Left lung (tissue), 10 donors: ENCODE results near the gene RYR2. TPM values are rescaled to one million over a fixed set of nuclear protein-coding genes. Genes with fewer than 3 reads are reported as not detected.

Experiments
- ATAC-seq: fragments of 200-7000 bp; cut with Tn5 transposase; one replicate; pipeline ENCODE4 v1.9.1; 2020; ENCODE audit warnings: moderate library complexity
- DNase-seq, 4 donors: peaks; one replicate each; pipeline ENCODE4 v3.0.0-alpha.2; 2013 to 2020
- H3K27ac ChIP-seq, 2 donors: fragments of 200-600 bp; sonication (generic) in 1 of 2; one replicate each; pipeline versions ENCODE4 v1.5.0 to v1.8.0; 2020 to 2021
- H3K27me3 ChIP-seq, 2 donors: fragments of 200-600 bp; sonication (generic) in 1 of 2; one replicate each; pipeline versions ENCODE4 v1.5.0 to v1.8.0; 2020 to 2021
- H3K36me3 ChIP-seq, 2 donors: fragments of 200-600 bp; sonication (generic) in 1 of 2; one replicate each; pipeline versions ENCODE4 v1.5.0 to v1.8.0; 2020 to 2021
- H3K4me1 ChIP-seq, 2 donors: fragments of 200-600 bp; one replicate each; pipeline ENCODE4 v1.8.0; 2021
- H3K4me3 ChIP-seq, 2 donors: fragments of 200-600 bp; sonication (generic) in 1 of 2; one replicate each; pipeline versions ENCODE4 v1.5.0 to v1.8.0; 2020 to 2021; ENCODE audit warnings: mild to moderate bottlenecking in 1 of 2
- H3K9me3 ChIP-seq, 2 donors: fragments of 200-600 bp; sonication (generic) in 1 of 2; one replicate each; pipeline versions ENCODE4 v1.5.0 to v1.8.0; 2020 to 2021
- intact Hi-C, 2 donors: fragments of 100-400 bp; cut with DNase I; formaldehyde crosslinking; loops; one replicate each; pipeline versions ENCODE4 v1.11.2 to v1.14.2; 2022
- polyA plus RNA-seq, 6 donors: library from polyadenylated mRNA; unstranded; fragments of 120-200 nt; gene quantifications; one replicate each; pipeline ENCODE4 v1.2.1, GENCODE V29; 2013; ENCODE audit not compliant: insufficient read length in 6 of 6
- total RNA-seq, 2 donors: library from RNA; stranded (reverse); fragmentation: NEBNext Ultra II Directional; extraction: Animal tissue kit (Norgen Biotek cat#: 25700); gene quantifications; one replicate each; pipeline ENCODE4 v1.2.1, GENCODE V29; 2021
- TF ChIP-seq, protein P1 (sequence below), 2 donors: fragments of 200-600 bp; sonication (generic) in 1 of 2; IDR thresholded peaks; one replicate each; pipeline versions ENCODE4 v1.5.0 to v1.8.0; 2021; ENCODE audit warnings: antibody characterized with exemption in 2 of 2
- donor health status: DM: no; HTN: yes; CAD: no.
- donor health status: DM: no; HTN: no; CAD: no.

Gene RYR2
- total and polyA plus RNA-seq, 8 donors = 4.7 to 10.3 (median 7.6) TPM

DNA sequence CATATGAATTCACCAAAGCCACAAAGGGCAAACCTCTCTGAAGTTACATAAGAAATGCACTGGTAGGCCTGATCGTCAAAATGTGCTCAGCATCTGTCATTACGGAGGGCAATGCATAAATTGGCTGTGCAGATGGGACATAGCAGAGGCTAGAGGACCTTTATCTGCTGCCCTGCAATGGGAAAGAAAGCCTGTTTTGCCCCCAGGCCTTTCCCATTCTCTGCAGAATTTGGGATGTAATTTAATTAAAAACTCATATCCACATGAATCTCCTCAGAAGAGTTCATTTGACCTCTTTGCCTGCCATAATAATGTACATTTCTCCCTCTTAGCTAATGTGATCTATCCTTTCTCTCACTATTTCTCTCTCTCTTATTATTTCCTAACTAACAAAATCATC is 690.7 kb downstream of the RYR2 start:
- DNase-seq (no peak), ATAC-seq (no peak)
- Histone ChIP-seq H3K4me1 (no peaks in the 10 kb centered on the region), H3K9me3 (no peaks in the 10 kb centered on the region), H3K27ac (no peak overlapping the region), H3K4me3 (no peak overlapping the region), H3K36me3 (no peaks in the 10 kb centered on the region), H3K27me3 (no peaks in the 10 kb centered on the region)
- TF ChIP-seq, protein P1, sequence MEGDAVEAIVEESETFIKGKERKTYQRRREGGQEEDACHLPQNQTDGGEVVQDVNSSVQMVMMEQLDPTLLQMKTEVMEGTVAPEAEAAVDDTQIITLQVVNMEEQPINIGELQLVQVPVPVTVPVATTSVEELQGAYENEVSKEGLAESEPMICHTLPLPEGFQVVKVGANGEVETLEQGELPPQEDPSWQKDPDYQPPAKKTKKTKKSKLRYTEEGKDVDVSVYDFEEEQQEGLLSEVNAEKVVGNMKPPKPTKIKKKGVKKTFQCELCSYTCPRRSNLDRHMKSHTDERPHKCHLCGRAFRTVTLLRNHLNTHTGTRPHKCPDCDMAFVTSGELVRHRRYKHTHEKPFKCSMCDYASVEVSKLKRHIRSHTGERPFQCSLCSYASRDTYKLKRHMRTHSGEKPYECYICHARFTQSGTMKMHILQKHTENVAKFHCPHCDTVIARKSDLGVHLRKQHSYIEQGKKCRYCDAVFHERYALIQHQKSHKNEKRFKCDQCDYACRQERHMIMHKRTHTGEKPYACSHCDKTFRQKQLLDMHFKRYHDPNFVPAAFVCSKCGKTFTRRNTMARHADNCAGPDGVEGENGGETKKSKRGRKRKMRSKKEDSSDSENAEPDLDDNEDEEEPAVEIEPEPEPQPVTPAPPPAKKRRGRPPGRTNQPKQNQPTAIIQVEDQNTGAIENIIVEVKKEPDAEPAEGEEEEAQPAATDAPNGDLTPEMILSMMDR (IDR thresholded peaks at IDR 0.05) = no peak
- intact Hi-C loops = no loop called here

DNA sequence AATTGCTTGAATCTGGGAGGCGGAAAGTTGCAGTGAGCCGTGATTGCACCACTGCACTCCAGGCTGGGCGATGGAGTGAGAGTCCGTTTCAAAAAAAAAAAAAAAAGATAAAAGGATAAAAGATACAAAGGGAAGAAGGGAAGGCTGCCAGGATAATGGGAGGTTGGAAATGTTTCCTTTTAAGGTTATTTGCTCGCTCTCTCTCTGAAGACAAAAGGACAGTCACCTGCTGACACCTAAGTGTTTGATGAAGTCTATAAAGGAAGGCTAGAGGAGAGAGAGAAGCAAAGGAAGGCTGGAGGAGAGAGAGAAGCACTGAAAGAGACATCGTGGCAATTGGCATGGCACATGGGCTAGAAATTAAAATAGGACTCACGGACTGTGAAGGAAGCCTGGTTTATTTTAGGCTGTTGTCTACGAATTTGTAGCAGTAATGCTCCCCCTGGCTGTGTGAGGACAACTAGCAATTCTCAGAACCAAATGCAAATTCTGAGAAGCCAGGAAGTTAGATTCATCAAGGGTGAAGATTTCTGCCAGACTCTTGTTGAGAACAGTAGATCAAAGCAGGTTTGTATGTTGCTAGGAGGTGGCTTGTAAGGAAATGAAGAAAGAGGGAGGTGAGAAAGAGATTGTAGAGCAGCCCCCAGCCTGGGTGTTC is 694.5 kb downstream of the RYR2 start:
- intact Hi-C loops = no loop called here
- Histone ChIP-seq H3K36me3 (no peaks in the 10 kb centered on the region), H3K27ac (no peak overlapping the region), H3K27me3 (no peaks in the 10 kb centered on the region), H3K4me1 (no peaks in the 10 kb centered on the region), H3K9me3 (no peaks in the 10 kb centered on the region), H3K4me3 (no peak overlapping the region)
- TF ChIP-seq, protein P1 (IDR thresholded peaks at IDR 0.05) = no peak
- ATAC-seq (no peak), DNase-seq (peak in 1 of 4 donors; percentile 23)

DNA sequence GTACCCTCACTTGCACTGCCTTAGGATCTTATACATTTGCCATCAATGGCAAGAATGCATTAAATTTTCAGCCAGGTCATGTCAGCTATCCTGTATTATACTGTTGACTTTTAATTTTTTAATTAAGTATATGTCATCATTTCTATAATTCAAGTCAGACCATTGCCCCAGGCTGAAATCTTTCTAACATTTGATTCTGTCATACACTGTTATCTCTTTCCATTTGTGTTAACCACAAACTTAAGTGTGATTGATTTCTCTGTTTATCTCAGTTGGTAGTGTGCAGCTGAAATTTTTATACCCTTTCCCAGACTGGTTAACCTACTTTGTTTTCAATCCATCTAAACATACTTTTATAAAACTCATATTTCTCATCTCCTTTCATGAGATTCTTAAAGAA is 695.5 kb downstream of the RYR2 start:
- Histone ChIP-seq H3K9me3 (no peaks in the 10 kb centered on the region), H3K4me3 (no peak overlapping the region), H3K27me3 (no peaks in the 10 kb centered on the region), H3K4me1 (no peaks in the 10 kb centered on the region), H3K27ac (no peak overlapping the region), H3K36me3 (no peaks in the 10 kb centered on the region)
- intact Hi-C loops = no loop called here
- ATAC-seq = no peak
- TF ChIP-seq, protein P1 (IDR thresholded peaks at IDR 0.05) = no peak
- DNase-seq = no peak

DNA sequence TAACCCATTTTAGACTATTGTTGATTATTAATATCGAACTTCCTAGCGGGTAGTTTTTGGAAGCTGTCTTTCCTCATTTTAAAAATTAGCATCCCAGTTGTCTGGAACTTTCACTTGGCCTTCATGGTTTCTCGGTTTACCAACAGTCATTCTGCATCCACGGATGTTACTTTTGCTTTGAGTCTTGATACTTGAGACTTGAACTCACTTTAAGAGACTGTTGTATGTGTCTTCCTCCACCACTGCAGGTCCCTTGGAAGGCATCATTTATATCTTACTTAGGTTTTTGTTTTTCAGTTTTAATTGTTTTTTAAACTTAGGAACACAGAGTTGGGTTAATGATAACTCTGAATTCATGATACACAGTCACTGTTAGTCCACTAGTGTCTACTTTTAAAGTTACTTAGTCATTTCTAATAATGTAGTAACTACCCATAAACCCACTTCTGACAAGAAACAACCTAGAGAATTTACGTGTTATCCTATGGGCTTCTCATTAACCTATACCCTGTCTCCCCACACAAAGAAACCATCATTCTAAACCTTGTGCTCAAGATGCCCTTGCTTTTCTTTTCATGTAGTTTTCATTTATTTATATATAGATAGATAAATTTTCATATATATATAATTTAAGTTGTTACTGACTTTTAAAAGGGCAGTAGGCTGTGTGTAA is 696.1 kb downstream of the RYR2 start:
- no peaks in the 10 kb centered on the region for H3K36me3 ChIP-seq
- no peak overlapping the region for H3K4me3 ChIP-seq
- no peaks in the 10 kb centered on the region for H3K27me3 ChIP-seq
- intact Hi-C loops = no loop called here
- no peaks in the 10 kb centered on the region for H3K4me1 ChIP-seq
- no peak overlapping the region for H3K27ac ChIP-seq
- ATAC-seq = no peak
- H3K9me3 ChIP-seq = no peaks in the 10 kb centered on the region
- TF ChIP-seq, protein P1 (IDR thresholded peaks at IDR 0.05) = no peak
- DNase-seq = no peak

DNA sequence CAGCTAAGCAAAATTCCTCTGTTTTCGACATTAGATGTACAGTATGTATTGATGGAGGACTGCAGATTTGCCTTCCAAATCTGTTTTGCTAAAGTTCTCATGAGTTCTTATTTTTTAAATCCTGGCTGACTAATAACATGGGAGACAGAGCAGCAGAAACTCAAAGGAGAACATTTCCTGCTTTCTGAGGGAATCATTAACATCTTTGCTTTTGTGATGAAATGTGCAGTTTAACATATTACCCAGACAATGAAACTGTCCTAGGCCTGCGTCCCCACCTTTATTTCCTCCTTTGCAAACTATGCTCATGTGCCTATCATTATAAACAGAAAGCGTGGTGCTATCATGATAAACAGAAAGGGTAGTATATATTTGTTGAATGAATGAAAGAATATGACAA is 698.9 kb downstream of the RYR2 start:
- Histone ChIP-seq H3K4me3 (no peak overlapping the region), H3K27me3 (no peaks in the 10 kb centered on the region), H3K4me1 (no peaks in the 10 kb centered on the region), H3K36me3 (no peaks in the 10 kb centered on the region), H3K27ac (no peak overlapping the region), H3K9me3 (no peaks in the 10 kb centered on the region)
- intact Hi-C loops = no loop called here
- DNase-seq = no peak
- ATAC-seq = no peak
- TF ChIP-seq, protein P1 (IDR thresholded peaks at IDR 0.05) = no peak
